Renal pelvis (tissue), 12 donors: ENCODE results near the gene ADARB1. TPM values are rescaled to one million over a fixed set of nuclear protein-coding genes. Genes with fewer than 3 reads are reported as not detected.
"Not testable (repeated sequence)": the region's sequence is repeated elsewhere in the genome, so short reads cannot be mapped to it uniquely, and the experiment has no call there.

Experiments used
- DNase-seq: peaks from one replicate; pipeline ENCODE4 v3.0.0-alpha.2; 2013
- long read RNA-seq, 16 experiments: transcript quantifications; one replicate each; lab custom pipeline, GENCODE V29; 2026
- polyA plus RNA-seq, 3 donors: library from polyadenylated mRNA; unstranded; fragments of 120-200 nt; gene quantifications; one replicate each; pipeline ENCODE4 v1.2.1, GENCODE V29; 2013; ENCODE audit not compliant: insufficient read length in 3 of 3

The ADARB1 gene
- polyA plus RNA-seq: 10 to 100 TPM; 15.3 to 20.9 (median 18.9) TPM
- long read RNA-seq, donor 1: 0 reads
- long read RNA-seq, donor 2: 0 reads
- long read RNA-seq, donor 3, partial matches to known transcripts: 0 of 1 reads
- long read RNA-seq, donor 3, other reads (novel, unspliced or antisense): 0 of 1 reads
- long read RNA-seq, donor 4: 0 reads
- long read RNA-seq, donor 5: 0 reads
- long read RNA-seq, donor 6: 0 reads
- long read RNA-seq, donor 7, partial matches to known transcripts: 0 of 1 reads
- long read RNA-seq, donor 7, other reads (novel, unspliced or antisense): 0 of 1 reads
- long read RNA-seq, donor 8: 0 reads
- long read RNA-seq, donor 9, partial matches to known transcripts: 7 of 7 reads
- long read RNA-seq, donor 9, other reads (novel, unspliced or antisense): 0 of 7 reads
- long read RNA-seq, donor 10: 0 reads
- long read RNA-seq, donor 11, partial matches to known transcripts: 9 of 9 reads
- long read RNA-seq, donor 11, other reads (novel, unspliced or antisense): 0 of 9 reads
- long read RNA-seq, donor 12, partial matches to known transcripts: 0 of 1 reads
- long read RNA-seq, donor 12, other reads (novel, unspliced or antisense): 0 of 1 reads
- long read RNA-seq, donor 13: 0 reads
- long read RNA-seq, donor 14, partial matches to known transcripts: 5 of 5 reads
- long read RNA-seq, donor 14, other reads (novel, unspliced or antisense): 0 of 5 reads
- long read RNA-seq, donor 15: 0 reads
- long read RNA-seq, donor 16: 0 reads

- DNase-seq: peak; percentile 58
Measured at GRCh38 chr21:45074048-45074817, at the start of gene ADARB1. TSS of gene ADARB1 (plus strand) at chr21:45074580. CDS start at chr21:45171657, 97,077 bp downstream.

GRCh38 chr21:45026066-45026745 lies 48.2 kb upstream of the ADARB1 start:
- no peak for DNase-seq

- DNase-seq: no peak
Measured at GRCh38 chr21:45026826-45027225, 47.6 kb upstream of the ADARB1 start.

GRCh38 chr21:45027241-45028196 lies 46.9 kb upstream of the ADARB1 start:
- no peak for DNase-seq

GRCh38 chr21:45028645-45029044 lies 45.7 kb upstream of the ADARB1 start:
- DNase-seq: not testable (repeated sequence)

GRCh38 chr21:45029298-45029947 lies 45.0 kb upstream of the ADARB1 start:
- no peak for DNase-seq

- DNase-seq: no peak
Measured at GRCh38 chr21:45029948-45030681, 44.3 kb upstream of the ADARB1 start.

- no peak for DNase-seq
Measured at GRCh38 chr21:45030682-45031570, 43.5 kb upstream of the ADARB1 start.

GRCh38 chr21:45031571-45032191 lies 42.7 kb upstream of the ADARB1 start:
- no peak for DNase-seq

- no peak for DNase-seq
Measured at GRCh38 chr21:45032332-45032731, 42.0 kb upstream of the ADARB1 start.

- DNase-seq: no peak
Measured at GRCh38 chr21:45032977-45033710, 41.2 kb upstream of the ADARB1 start.

GRCh38 chr21:45033791-45034555 lies 40.4 kb upstream of the ADARB1 start:
- no peak for DNase-seq

- DNase-seq: no peak
Measured at GRCh38 chr21:45034556-45035476, 39.6 kb upstream of the ADARB1 start.

- DNase-seq: no peak
Measured at GRCh38 chr21:45035477-45035848, 38.9 kb upstream of the ADARB1 start.

GRCh38 chr21:45036630-45037029 lies 37.8 kb upstream of the ADARB1 start:
- no peak for DNase-seq
